ENCODE results near the gene STXBP6.

DNA sequence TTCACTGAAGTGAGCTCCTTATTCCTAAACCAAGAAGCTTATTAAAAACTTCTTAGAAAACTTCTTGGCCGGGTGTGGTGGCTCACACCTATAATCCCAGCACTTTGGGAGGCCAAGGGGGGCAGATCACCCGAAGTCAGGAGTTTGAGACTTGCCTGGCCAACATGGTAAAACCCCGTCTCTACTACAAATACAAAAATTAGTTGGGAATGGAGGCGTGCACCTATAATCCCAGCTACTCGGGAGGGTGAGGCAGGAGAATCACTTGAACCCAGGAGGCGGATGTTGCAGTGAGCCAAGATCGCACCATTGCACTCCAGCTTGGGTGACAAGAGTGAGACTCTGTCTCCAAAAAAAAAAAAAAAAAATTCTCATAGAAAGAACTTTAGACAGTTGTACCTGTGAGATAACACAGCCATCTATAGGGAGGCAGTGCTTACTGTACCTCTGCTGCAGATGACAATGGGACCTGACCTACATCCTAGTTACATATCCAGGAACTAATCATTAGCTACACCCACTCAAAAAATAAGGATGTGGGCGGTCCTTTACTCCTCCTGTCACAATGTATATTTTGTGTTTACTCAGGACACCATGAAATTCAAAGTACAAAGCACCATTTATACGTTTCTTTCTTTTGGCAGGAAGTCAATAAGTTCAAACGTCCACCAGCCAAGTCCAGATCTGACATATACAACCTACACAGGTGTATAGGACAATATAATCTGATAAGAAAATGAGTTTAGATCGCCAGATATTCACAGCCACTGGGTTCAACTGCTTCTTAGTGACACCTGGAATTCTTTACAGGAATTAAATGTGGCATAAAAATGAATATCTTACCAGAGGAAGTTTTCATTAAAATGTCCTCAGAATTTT lies 14.9 kb downstream of the STXBP6 start:
- TF ChIP-seq EZH2phosphoT487 (IDR thresholded peaks at IDR 0.05) (no peak), EZH2 (IDR thresholded peaks at IDR 0.05) (no peak)
- TF ChIP-seq, protein P1, sequence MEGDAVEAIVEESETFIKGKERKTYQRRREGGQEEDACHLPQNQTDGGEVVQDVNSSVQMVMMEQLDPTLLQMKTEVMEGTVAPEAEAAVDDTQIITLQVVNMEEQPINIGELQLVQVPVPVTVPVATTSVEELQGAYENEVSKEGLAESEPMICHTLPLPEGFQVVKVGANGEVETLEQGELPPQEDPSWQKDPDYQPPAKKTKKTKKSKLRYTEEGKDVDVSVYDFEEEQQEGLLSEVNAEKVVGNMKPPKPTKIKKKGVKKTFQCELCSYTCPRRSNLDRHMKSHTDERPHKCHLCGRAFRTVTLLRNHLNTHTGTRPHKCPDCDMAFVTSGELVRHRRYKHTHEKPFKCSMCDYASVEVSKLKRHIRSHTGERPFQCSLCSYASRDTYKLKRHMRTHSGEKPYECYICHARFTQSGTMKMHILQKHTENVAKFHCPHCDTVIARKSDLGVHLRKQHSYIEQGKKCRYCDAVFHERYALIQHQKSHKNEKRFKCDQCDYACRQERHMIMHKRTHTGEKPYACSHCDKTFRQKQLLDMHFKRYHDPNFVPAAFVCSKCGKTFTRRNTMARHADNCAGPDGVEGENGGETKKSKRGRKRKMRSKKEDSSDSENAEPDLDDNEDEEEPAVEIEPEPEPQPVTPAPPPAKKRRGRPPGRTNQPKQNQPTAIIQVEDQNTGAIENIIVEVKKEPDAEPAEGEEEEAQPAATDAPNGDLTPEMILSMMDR (IDR thresholded peaks at IDR 0.05), result no peak

Data from neural progenitor cell (in vitro differentiated cells).